ENCODE data around the gene CD3D. TPM values are rescaled to one million over a fixed set of nuclear protein-coding genes. Genes with fewer than 3 reads are reported as not detected.

CD3D gene
- total and polyA plus RNA-seq, 7 donors = 1.4 to 57.0 (median 2.1) TPM; not detected in 3

- no peak for DNase-seq
- Histone ChIP-seq H3K27me3 (peaks cover 0 to 48% (median 25%) of the 10 kb centered on the region in 3 donors), H3K36me3 (no peaks in the 10 kb centered on the region), H3K4me1 (peaks cover 0 to 17% (median 4%) of the 10 kb centered on the region in 4 donors), H3K4me3 (no peak overlapping the region), H3K27ac (no peak overlapping the region), H3K9me3 (no peaks in the 10 kb centered on the region)
- TF ChIP-seq POLR2A (IDR thresholded peaks at IDR 0.05) (no peak), CTCF (IDR thresholded peaks at IDR 0.05) (no peak), EP300 (IDR thresholded peaks at IDR 0.05) (no peak), POLR2AphosphoS5 (IDR thresholded peaks at IDR 0.05) (no peak)
- WGBS, 2 donors = 76 to 77% methylated on average over 4 of the region's 4 CpGs
- intact Hi-C loops (cut with DNase I) = no loop called here
Observed at GRCh38 chr11:118313242-118313641, 29.3 kb downstream of the CD3D start.

GRCh38 chr11:118312328-118312727, 30.2 kb downstream of the CD3D start:
- H3K27ac ChIP-seq = no peak overlapping the region
- peaks cover 0 to 43% (median 25%) of the 10 kb centered on the region in 3 donors for H3K27me3 ChIP-seq
- peaks cover 0 to 17% (median 4%) of the 10 kb centered on the region in 4 donors for H3K4me1 ChIP-seq
- intact Hi-C loops (cut with DNase I) = no loop called here
- no peaks in the 10 kb centered on the region for H3K9me3 ChIP-seq
- TF ChIP-seq CTCF (IDR thresholded peaks at IDR 0.05) = no peak
- no peak for TF ChIP-seq EP300 (IDR thresholded peaks at IDR 0.05)
- no peak for TF ChIP-seq POLR2AphosphoS5 (IDR thresholded peaks at IDR 0.05)
- no peak for TF ChIP-seq POLR2A (IDR thresholded peaks at IDR 0.05)
- 94 to 96% methylated on average over 2 of the region's 2 CpGs for WGBS, 2 donors
- no peak overlapping the region for H3K4me3 ChIP-seq
- H3K36me3 ChIP-seq = no peaks in the 10 kb centered on the region
- DNase-seq = no peak

- no peak for DNase-seq
- TF ChIP-seq POLR2A (IDR thresholded peaks at IDR 0.05) = no peak
- no peak for TF ChIP-seq POLR2AphosphoS5 (IDR thresholded peaks at IDR 0.05)
- TF ChIP-seq CTCF (IDR thresholded peaks at IDR 0.05) = no peak
- no peak for TF ChIP-seq EP300 (IDR thresholded peaks at IDR 0.05)
- H3K4me1 ChIP-seq = peaks cover 0 to 13% (median 2%) of the 10 kb centered on the region in 4 donors
- 69 to 75% methylated on average over 4 of the region's 4 CpGs for WGBS, 2 donors
- intact Hi-C loops (cut with DNase I) = no loop called here
- H3K4me3 ChIP-seq = no peak overlapping the region
- H3K36me3 ChIP-seq = no peaks in the 10 kb centered on the region
- peaks cover 0 to 38% (median 25%) of the 10 kb centered on the region in 3 donors for H3K27me3 ChIP-seq
- no peak overlapping the region for H3K27ac ChIP-seq
- no peaks in the 10 kb centered on the region for H3K9me3 ChIP-seq
Observed at GRCh38 chr11:118311518-118311917, 31.0 kb downstream of the CD3D start.

- DNase-seq = no peak
- 15 to 56% methylated on average over 3 of the region's 3 CpGs for whole genome bisulfite sequencing, 2 donors
- H3K4me1 ChIP-seq = peaks cover 0 to 9% (median 0%) of the 10 kb centered on the region in 4 donors
- no peaks in the 10 kb centered on the region for H3K36me3 ChIP-seq
- no peak overlapping the region for H3K4me3 ChIP-seq
- no peaks in the 10 kb centered on the region for H3K9me3 ChIP-seq
- no peak overlapping the region for H3K27ac ChIP-seq
- intact Hi-C loops (cut with DNase I) = no loop called here
- peaks cover 0 to 32% (median 23%) of the 10 kb centered on the region in 3 donors for H3K27me3 ChIP-seq
- TF ChIP-seq EP300 (IDR thresholded peaks at IDR 0.05) (no peak), CTCF (IDR thresholded peaks at IDR 0.05) (no peak), POLR2A (IDR thresholded peaks at IDR 0.05) (no peak), POLR2AphosphoS5 (IDR thresholded peaks at IDR 0.05) (no peak)
Observed at GRCh38 chr11:118310781-118311485, 31.6 kb downstream of the CD3D start.
